GM18870 (cell line): Measurements from ENCODE around the gene ZNF334.

Experiments
- ATAC-seq: cut with Tn5 transposase; IDR thresholded peaks from one replicate; pipeline ENCODE4 v1.9.1; 2021; ENCODE audit warnings: moderate library complexity; ENCODE audit not compliant: unreplicated experiment

ZNF334 gene

DNA sequence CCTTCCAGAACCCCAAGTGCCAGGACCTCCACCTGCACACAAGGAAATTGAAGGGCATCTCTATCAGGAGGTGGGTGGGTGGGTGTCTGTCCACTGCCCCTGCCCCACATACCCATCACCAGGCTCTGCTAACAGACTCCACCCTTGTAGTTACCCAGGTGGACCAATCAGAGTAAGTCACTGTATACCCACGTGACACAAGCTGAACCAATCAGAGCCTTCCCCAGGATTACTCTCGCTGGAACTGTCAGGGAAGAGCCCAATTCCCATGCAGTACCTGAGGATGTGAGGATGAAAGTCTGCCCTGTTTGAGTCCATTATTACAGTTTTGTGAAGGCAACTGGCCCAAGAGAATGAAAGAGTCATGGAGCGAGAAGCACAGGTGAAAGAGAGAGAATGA is 32.9 kb upstream of the ZNF334 start:
- ATAC-seq: no peak

DNA sequence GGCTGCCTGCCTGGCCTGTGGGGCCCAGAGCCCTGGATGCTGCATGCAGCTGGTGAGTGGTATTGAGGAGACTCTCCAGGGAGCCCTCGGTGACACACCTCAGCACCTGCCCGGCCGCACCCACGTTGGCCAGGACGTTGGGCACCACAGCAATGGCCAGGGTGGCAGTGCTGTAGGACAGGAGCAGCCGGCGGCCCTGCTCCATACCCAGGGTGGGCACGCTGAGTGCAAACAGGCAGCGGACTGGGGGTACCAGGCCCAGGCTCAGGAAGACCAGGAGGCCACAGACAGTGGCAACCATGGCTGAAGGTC is 32.4 kb upstream of the ZNF334 start:
- no peak for ATAC-seq

DNA sequence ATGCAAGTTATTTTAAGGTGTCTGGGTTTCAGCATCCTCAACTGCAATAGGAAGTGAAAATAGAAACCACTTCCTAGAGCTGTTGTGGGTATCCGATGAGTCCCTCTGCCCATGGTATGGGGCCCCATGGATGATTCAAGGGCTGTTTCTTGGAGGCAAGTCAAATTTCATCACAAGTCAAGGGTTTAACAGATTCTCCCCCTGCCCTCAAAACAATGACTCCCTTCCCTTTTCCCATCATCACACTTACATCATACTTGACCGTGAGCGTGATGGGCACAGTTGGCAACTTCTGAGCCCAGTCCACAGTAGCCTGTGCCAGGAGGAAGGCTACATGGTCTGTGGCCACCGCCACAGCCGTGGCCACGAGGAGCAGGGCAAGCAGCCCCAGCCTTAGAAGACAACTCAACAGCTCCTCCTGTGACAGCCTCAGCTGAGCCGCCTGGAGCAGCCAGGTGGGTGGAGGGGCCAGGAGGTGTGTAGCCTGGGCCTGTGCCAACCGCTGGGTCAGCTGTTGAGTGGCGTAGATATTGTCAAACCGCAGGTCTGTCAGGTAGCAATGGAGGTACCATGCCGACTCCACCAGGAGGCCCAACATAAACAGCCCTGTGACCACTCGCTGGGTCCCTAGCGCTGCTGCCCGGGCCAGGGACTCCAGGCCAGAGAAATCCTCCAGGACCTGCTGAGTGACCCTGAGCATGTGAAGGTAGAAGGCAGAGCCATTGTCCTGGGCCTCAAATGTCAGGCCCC is 31.9 kb upstream of the ZNF334 start:
- no peak for ATAC-seq

DNA sequence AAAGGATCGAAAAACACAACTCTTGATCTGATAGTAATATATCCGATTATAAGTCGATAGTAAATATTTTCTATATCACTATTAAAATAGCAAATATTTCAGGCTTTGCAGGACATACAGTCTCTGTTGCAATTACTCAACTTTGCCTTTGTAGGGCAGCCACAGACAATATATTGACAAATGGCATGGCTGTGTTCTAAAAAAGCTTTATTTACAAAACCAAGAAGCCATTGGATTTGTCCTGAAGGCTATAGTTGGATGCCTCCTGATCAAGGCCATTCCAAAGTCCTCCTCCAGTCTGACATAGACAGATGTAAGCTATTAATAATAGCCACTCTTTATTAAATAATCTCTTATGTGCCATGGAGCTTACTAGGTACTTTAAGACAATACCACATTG is 31.2 kb upstream of the ZNF334 start:
- ATAC-seq: no peak

DNA sequence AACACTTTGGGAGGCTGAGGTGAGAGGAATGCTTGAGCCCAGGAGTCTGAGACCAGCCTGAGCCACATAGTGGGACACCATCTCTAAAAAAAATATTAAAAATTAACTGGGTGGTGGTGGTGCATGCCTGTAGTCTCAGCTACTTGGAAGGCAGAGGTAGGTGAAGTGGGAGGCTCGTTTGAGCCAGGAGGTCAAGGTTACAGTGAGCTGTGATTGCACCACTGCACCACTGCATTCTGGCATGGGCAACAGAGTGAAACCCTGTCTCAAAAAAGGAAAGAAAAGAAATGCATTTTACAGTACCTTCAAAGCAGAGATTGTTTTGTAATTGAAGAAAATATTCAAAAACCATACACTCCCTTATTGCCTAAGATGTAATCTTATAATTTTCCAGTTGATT is 30.6 kb upstream of the ZNF334 start:
- ATAC-seq: no peak

DNA sequence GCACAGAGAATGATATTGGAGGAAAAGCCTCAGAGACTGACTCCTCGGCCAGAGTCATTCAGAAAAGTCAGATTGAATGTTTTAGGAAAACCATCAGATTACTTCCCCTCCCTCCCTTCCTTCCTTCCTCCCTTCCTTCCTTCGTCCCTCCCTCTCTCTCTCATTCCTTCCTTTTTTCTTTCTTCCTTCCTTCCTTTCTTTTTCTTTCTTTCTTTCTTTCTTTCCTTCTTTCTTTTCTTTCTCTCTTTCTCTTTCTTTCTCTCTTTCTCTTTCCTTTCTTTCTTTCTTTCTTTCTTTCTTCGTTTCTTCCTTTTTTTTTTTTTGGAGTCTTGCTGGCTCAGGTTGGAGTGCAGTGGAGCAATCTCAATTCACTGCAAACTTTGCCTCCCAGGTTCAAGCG is 29.7 kb upstream of the ZNF334 start:
- no peak for ATAC-seq

DNA sequence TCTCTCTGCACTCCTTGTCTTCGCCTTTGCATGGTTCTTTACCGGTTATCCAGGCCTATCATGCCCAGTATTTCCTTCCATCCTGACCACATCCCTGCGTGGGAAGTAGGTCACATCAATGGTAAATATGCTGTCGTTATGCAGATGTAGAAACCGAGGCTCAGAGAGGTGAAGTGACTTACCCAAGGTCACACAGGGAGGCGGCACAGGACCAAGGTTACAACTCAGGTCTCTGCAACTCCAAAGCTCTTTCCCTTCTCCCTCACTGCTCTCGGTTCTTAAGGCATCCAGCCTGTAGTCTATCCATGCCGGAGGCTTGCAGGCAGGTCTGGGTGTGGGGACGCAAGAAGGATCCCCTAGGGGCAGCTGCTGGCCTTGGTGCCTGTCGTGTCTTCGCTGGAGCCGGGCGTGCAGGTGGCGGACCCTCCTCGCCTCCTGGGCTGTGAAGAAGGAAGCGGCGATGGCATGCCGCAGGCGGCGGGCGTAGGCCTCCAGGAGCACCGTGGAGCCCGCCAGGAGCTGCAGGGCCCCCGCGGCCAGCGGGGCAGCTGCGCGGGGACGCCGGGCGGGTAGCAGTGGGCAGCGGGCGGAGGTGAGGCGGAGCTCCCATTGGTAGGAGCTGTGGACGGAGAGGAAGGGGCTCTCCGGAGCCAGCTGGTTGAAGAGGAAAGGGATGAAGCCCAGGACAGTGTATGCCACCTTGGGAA is 28.0 kb upstream of the ZNF334 start:
- no peak for ATAC-seq

DNA sequence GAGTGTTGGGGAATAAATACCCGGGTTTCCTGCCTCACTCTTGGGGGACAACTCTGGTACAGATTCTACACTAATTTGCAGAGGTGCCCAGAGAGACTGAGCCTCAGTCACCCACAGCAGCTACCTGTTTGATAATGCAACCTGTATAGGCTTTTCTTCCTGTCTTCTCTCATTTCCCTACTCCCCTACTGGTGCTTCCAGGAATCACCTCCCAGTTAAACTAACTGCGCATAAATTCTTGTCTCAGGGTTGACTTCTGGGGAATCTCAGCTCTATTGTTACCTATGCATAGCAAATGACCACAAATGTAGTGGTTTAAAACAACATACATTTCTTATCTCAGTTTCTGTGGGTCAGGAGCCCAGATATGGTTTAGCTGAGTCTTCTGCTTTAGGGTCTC is 25.8 kb upstream of the ZNF334 start:
- no peak for ATAC-seq

DNA sequence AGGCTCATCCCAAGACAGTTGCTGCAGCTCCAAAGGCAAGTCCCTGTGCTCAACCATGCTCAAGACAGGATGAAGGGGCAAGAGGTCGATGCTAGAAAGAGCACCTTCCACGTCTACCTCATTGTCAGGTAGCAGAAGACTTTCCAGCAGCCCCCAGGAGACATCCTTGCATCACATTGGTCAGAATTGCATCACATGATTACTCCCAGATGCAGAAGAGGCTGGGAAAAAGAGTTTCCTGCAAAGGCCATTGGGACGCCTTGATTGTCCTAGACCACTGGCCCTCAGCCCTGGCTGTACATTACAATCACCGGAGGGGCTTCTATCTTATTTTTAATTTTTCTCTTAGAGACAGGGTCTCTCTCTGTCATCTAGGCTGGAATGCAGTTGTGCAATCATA is 17.3 kb upstream of the ZNF334 start:
- ATAC-seq: no peak

DNA sequence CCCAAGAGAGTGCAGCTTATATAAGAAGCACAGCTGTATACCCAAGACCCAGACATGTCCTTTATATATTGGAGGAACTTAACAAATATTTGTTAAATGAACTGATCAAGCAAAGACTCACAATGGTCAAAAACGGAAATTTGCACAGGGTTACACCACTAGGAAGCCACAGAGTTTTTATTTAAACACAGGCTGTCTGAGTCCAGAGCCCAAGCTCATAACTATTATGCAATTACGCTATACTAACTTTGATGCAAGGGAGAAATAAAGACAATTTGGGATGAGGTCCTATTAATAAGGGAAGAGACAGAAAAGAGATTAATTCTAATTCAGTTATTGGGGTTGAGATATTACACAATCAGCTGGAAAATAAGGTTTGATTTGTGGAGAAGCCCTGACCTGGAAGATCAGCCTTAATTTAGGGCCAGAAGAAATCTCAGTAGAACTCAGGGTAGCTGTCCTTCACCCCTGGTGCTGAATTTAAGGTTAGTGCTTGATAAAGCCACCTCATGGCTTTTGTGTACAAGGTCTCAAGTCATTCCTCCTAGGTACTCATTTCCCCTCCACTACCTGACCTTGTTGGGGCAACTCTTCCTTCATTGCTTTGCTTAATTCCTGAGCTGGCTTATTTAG is 10.5 kb upstream of the ZNF334 start:
- no peak for ATAC-seq

DNA sequence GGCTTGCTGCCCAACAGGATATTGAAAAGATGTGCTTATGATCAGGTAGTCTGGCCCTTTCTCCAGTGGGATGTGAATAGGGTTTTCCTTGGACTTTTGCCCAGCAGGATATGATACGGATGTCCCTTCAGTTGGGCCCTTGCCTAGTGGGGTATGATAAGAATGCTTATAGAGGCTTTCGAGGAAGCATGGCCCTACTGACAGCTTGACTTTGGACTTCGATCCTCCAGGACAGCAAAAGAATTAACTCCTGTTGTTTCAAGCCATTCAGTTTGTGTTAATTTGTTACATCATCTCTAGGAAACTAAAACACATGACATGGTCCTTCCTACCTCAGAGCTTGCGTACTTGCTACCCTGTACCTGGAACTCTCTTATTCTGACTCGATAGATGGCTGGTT is 9.7 kb upstream of the ZNF334 start:
- ATAC-seq: no peak

DNA sequence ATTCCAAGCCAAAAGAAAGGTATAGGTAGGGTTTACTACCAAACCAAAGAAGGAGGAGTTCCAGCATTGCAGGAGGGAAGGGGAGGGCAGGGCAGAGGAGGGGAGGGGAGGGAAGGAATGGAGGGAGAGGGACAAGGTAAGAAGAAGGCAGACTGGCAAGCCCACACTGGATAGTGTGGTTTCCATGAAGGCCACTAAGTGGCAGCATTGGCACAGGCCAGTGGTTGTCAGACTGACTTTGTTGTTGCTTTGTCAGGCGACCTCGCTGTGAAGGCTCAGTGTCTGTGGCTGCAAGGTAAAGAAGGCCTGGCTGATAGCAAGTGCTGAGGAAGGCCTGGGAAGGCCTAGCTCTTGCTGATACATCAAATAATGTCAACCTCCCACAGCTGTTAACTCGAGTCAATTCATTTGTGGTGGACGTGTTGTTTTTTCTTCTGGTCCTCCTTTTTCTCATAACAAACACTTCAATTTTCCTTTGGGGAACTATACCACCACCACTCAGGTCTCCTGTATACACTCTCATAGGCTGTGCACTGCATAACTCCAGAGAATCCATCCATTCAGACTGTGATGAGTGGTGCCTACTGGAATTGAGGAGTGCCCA is 7.7 kb upstream of the ZNF334 start:
- no peak for ATAC-seq

DNA sequence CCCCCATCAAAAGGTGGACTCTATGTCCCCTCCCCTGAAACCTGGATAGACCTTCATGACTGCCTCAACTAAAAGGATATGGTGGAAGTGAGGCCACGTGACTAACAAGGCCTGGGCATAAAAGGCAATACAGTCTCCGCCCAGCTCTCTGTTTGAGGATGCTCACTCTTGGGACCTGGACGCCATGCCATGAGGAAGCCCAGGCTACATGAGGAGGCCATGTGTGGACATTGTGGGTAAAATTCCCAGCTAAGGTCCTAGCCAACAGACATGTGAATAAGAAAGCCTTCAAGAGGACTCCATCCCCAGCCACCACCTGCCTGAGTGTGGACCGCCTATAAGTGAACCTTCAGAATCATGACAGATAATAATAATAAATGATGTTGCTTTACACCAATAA is 7.2 kb upstream of the ZNF334 start:
- ATAC-seq: no peak

DNA sequence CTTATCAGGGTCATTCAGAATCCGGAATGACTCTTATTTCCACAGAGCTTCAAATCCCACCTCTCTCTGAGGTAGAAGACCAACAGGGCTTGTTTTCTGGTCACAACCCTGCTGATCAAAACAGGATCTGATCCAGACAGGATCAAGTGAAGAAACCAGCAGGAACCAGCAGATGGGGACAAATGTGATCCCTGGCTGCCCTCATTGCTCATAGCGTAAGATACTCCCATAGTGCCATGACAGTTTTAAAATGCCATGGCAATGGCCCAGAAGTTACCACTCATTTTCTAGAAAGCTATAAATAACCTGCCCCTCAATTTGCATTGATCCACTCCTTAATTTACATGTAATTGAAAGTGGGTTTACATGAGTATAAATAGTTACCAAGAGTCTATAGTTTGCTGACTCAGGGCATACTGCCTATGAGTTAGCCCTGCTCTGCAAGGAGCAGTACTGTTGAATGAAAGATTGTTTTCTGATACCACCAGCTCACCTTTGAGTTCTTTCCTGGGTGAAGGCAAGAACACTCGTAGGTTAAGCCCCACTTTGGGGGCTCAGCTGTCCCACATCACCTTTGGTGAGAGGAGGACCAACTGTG is 6.2 kb upstream of the ZNF334 start:
- no peak for ATAC-seq

DNA sequence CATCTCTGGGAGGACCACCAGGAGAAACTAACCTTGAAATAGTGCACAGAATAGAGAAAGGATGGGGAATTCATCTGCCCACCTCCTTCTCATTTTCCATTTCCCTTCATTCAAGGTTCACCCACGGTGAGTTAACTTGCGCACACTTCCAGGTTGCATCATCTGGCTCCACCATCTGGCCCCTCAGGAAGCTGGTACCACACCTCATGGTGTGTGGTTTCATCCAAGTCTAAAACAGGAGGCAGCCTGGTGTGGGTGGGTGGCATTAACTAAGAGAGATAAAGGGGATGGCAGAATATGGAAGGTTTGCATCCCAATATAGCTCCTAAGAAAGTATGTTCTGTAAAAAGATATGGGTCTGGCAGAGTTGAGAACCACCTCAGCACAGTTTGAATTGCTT is 3.8 kb downstream of the ZNF334 start:
- ATAC-seq: no peak

DNA sequence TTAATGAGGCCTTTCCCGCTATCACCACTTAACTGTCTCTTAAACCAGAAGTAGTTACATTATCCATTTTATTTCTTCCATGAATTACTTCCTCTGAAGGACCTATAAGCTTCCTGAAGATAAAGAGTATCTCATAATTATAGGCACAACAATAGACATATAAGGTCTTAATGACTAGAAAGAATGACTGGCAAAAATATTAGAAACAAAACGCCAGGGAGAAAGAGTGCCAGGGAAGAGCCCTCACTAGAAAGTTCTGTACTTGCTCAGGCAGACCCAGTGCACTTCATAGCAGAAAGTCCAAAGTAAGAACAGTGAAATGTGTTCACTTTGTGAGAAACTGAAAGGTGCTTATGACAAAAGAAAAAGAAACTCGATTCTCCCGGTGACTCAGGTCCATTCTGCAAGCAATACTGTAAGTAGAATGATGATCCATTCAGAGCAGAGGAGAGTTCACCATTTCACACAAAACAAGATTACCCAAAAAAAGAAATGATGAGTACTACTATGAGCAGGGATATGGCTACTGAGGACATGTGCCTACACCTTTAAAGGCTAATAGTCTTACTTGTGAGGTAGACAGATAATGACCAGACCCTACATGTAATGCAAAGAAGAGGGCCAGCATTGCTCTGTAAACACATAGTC is 5.5 kb downstream of the ZNF334 start:
- no peak for ATAC-seq

DNA sequence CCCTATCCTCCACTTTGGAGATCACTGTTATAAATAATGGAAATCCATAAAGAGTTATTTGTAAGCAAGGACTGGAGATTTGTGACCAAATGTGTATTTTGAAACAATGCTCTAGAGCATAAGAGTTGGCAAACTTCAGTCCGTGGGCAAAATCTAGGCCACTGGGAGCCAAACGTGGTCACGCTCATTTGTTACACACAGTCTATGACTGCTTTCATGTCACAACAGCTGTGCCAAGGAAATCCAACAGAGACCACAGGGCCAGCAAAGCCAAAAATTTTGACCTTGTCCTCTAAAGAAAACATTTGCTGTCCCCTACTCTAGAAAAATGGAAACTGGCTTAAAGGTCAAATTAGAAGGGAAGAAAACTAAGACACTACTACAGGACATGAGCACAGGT is 7.9 kb downstream of the ZNF334 start:
- no peak for ATAC-seq

DNA sequence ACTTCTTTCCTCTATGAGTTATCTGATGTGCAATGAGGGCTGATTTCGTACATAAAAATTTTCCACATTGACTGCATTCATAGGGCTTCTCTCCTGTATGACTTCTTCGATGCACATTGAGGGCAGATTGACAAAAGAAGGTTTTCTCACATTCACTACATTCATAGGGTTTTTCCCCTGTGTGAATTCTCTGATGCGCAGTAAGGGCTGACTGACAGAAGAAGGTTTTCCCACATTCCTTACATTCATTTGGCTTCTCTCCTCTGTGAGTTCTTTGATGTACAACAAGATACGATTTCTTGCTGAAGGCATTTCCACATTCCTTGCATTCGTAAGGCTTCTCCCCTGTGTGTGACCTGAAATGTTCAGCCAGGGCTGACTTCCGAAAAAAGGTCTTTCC is 11.4 kb downstream of the ZNF334 start:
- ATAC-seq: no peak

DNA sequence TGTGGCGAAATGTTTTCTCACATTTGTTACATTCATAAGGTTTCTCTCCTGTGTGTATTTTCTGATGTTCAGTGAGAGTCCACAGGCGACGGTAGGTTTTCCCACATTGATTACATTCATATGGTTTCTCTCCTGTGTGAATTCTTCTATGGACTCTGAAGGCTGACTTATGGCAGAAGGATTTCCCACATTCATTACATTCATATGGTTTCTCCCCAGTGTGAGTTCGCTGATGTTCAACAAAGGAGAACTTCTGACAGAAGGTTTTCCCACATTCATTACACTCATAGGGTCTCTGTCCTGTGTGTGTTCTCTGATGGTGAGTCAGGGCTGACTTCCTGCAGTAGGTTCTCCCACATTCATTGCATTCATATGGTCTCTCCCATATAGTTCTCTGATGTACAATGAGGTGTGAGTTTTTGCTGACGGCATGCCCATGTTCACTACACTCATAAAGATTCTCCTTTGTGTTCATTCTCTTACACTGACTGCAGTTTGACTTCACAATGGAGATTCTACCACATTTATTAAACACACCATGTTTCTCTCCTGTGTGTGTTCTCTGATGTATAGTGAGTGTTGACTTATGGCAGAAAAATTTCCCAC is 11.9 kb downstream of the ZNF334 start:
- ATAC-seq: no peak

DNA sequence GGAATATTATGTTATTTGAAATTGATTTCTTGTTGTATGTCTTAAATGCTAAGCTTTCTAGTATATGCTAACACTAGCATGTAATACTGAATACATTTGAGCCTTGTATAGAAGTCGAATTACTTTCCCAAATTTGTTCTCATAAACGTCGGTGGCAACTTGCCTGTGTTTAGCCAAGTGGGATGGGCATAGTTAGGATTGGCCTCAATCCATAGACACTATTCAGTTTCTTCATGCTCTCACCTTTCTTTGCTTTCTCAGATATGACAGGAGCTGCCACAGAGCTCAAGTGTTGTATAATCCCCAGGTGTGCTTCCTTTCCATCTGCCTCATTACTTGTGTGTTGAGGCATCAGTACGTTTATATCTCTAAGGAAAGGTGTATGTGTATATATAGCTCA is 19.3 kb downstream of the ZNF334 start:
- no peak for ATAC-seq

DNA sequence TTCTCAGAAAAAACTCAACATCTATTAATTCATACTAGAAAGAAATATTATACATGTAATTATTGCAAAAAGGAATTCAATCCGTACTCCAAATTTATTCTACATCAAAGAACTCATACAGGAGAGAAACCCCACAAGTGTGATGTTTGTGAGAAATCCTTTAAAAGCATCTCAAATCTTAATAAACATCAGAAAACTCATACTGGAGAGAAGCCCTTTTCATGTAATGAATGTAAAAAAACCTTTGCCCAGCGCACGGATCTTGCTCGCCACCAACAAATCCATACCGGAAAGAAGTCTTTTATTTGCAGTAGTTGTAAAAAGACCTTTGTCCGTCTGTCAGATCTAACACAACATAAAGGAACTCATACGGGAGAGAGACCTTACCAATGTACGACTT is 22.0 kb downstream of the ZNF334 start:
- no peak for ATAC-seq
